Naive B cell (primary cell): ENCODE results near the gene ZNF683. TPM values are rescaled to one million over a fixed set of nuclear protein-coding genes. Genes with fewer than 3 reads are reported as not detected.
A peak's percentile ranks its signal among the peaks of the same experiment; 100 is the strongest.
"Not testable (repeated sequence)": the region's sequence is repeated elsewhere in the genome, so short reads cannot be mapped to it uniquely, and the experiment has no call there.

ENCODE experiments used
- ATAC-seq, 2 donors: fragments of 150-1000 bp; cut with Tn5 transposase; 2 replicates each; pipeline ENCODE4 v1.10.0; 2021; ENCODE audit warnings: low read depth in 2 of 2, mild to moderate bottlenecking in 2 of 2, moderate library complexity in 2 of 2
- DNase-seq: peaks from one replicate; pipeline ENCODE4 v3.0.0; 2022
- H3K27ac Mint-ChIP-seq, 6 donors: one replicate each; pipeline ENCODE4 v1.8.0; 2020 to 2022; ENCODE audit warnings: mild to moderate bottlenecking in 6 of 6, mixed read lengths in 6 of 6, moderate library complexity in 5 of 6, inconsistent platforms in 2 of 6
- H3K27me3 Mint-ChIP-seq, 3 donors: one replicate each; pipeline ENCODE4 v1.8.0; 2021 to 2022; ENCODE audit warnings: mixed read lengths in 3 of 3, mild to moderate bottlenecking in 1 of 3
- H3K36me3 Mint-ChIP-seq, 2 donors: one replicate each; pipeline ENCODE4 v1.8.0; 2020 to 2022; ENCODE audit warnings: mixed read lengths in 2 of 2, inconsistent platforms in 1 of 2, mild to moderate bottlenecking in 1 of 2
- H3K4me1 Mint-ChIP-seq, 3 donors: one replicate each; pipeline ENCODE4 v1.8.0; 2020 to 2022; ENCODE audit warnings: mixed read lengths in 3 of 3, inconsistent platforms in 1 of 3, mild to moderate bottlenecking in 1 of 3, moderate library complexity in 1 of 3
- H3K4me3 Mint-ChIP-seq, 8 donors: one replicate each; pipeline ENCODE4 v1.8.0; 2020 to 2022; ENCODE audit warnings: mild to moderate bottlenecking in 8 of 8, mixed read lengths in 8 of 8, moderate library complexity in 8 of 8, inconsistent platforms in 2 of 8
- H3K9me3 Mint-ChIP-seq, 7 donors: one replicate each; pipeline ENCODE4 v1.8.0; 2020 to 2022; ENCODE audit warnings: mixed read lengths in 7 of 7, mild to moderate bottlenecking in 5 of 7, inconsistent platforms in 2 of 7, moderate library complexity in 1 of 7
- polyA plus RNA-seq, 6 donors: library from polyadenylated mRNA; unstranded; fragments of 300-500 nt; fragmentation: Illumina TruSeq; gene quantifications; one replicate each; pipeline ENCODE4 v1.2.3, GENCODE V29; 2021; ENCODE audit warnings: low read depth in 6 of 6

ZNF683 gene
- polyA plus RNA-seq, 6 donors from 2014 or later = not detected

DNA sequence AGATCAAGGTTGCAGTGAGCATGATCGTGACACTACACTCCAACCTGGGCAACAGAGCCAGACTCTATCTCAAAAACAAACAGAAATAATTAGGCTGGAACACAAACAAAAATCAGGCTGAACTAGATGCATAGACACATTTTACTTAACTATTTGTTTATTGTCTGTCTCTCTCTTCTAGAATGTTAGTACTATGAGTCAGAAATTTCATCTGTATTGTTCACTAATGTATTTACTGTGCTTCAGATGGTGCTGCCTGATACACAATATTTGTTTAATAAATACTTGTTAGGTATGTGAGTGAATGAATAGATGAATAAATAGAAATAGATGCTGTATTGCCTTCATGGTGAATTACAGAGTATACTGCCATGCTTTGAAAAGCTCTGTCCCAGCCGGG lies 32.1 kb upstream of the ZNF683 start:
- no peak for DNase-seq
- ATAC-seq = no peak
- Mint-ChIP-seq H3K27ac (no peak overlapping the region), H3K36me3 (no peaks in the 10 kb centered on the region), H3K4me1 (peaks cover 13 to 14% (median 14%) of the 10 kb centered on the region in 3 donors), H3K9me3 (peaks cover 0 to 4% (median 0%) of the 10 kb centered on the region in 7 donors), H3K27me3 (peaks cover 36 to 71% (median 67%) of the 10 kb centered on the region in 3 donors), H3K4me3 (no peak overlapping the region)

GRCh38 chr1:26403656-26404055 lies 31.1 kb upstream of the ZNF683 start:
- Mint-ChIP-seq H3K27ac (no peak overlapping the region), H3K4me3 (no peak overlapping the region), H3K9me3 (peaks cover 0 to 4% (median 0%) of the 10 kb centered on the region in 7 donors), H3K36me3 (no peaks in the 10 kb centered on the region), H3K27me3 (peaks cover 27 to 62% (median 57%) of the 10 kb centered on the region in 3 donors), H3K4me1 (peaks cover 3 to 5% (median 4%) of the 10 kb centered on the region in 3 donors)
- DNase-seq (no peak), ATAC-seq (no peak)

DNA sequence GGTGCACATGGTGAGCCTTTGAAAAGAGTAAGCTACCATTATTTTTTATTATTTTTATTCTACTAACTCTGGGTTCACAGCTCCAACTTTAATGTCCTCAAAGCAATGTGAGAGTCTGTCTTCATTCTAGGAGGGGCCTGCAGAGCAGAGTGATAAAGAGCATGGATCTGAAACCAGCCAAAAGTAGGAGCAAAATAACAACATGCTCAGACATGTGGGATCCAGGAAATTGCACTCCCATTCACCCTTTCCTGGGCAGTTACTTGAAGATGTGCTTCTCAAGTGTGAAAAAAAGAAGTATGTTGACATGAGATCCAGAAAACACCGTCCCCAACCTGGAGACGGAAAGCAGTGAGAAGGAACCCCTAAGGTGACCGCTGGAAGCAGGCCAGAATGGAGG lies 29.3 kb upstream of the ZNF683 start:
- Mint-ChIP-seq H3K9me3 (peaks cover 0 to 3% (median 0%) of the 10 kb centered on the region in 7 donors), H3K36me3 (no peaks in the 10 kb centered on the region), H3K4me1 (no peaks in the 10 kb centered on the region), H3K27me3 (peaks cover 23 to 50% (median 49%) of the 10 kb centered on the region in 3 donors), H3K27ac (peak overlapping the region in 1 of 6 donors; percentile 66), H3K4me3 (no peak overlapping the region)
- ATAC-seq (no peak), DNase-seq (no peak)

- ATAC-seq = no peak
- H3K27me3 Mint-ChIP-seq = peaks cover 23 to 38% (median 38%) of the 10 kb centered on the region in 3 donors
- peaks cover 0 to 2% (median 0%) of the 10 kb centered on the region in 3 donors for H3K4me1 Mint-ChIP-seq
- no peak for DNase-seq
- no peak overlapping the region for H3K4me3 Mint-ChIP-seq
- peaks cover 0 to 1% (median 0%) of the 10 kb centered on the region in 7 donors for H3K9me3 Mint-ChIP-seq
- no peaks in the 10 kb centered on the region for H3K36me3 Mint-ChIP-seq
- no peak overlapping the region for H3K27ac Mint-ChIP-seq
These were observed 26.5 kb upstream of the ZNF683 start for GRCh38 chr1:26399034-26399433.

- Mint-ChIP-seq H3K4me3 (no peak overlapping the region), H3K27me3 (peaks cover 12 to 26% (median 17%) of the 10 kb centered on the region in 3 donors), H3K27ac (no peak overlapping the region), H3K36me3 (no peaks in the 10 kb centered on the region), H3K4me1 (peaks cover 0 to 3% (median 2%) of the 10 kb centered on the region in 3 donors), H3K9me3 (no peaks in the 10 kb centered on the region)
- DNase-seq (no peak), ATAC-seq (no peak)
These were observed 23.2 kb upstream of the ZNF683 start for GRCh38 chr1:26395754-26396153.

- ATAC-seq = peak; percentile 46 to 57
- no peaks in the 10 kb centered on the region for H3K9me3 Mint-ChIP-seq
- no peak overlapping the region for H3K4me3 Mint-ChIP-seq
- H3K27ac Mint-ChIP-seq = no peak overlapping the region
- H3K27me3 Mint-ChIP-seq = peaks cover 19 to 20% (median 19%) of the 10 kb centered on the region in 3 donors
- H3K4me1 Mint-ChIP-seq = peaks cover 0 to 3% (median 2%) of the 10 kb centered on the region in 3 donors
- no peaks in the 10 kb centered on the region for H3K36me3 Mint-ChIP-seq
- no peak for DNase-seq
These were observed 18.9 kb upstream of the ZNF683 start for GRCh38 chr1:26391450-26391849.

- ATAC-seq = no peak
These were observed 17.2 kb upstream of the ZNF683 start for GRCh38 chr1:26389604-26390247.

GRCh38 chr1:26388791-26389445 lies 16.4 kb upstream of the ZNF683 start:
- DNase-seq (no peak), ATAC-seq (no peak)
- H3K4me1 Mint-ChIP-seq = peaks cover 0 to 3% (median 0%) of the 10 kb centered on the region in 3 donors
- peaks cover 20 to 31% (median 25%) of the 10 kb centered on the region in 3 donors for H3K27me3 Mint-ChIP-seq
- H3K4me3 Mint-ChIP-seq = no peak overlapping the region
- no peak overlapping the region for H3K27ac Mint-ChIP-seq
- no peaks in the 10 kb centered on the region for H3K9me3 Mint-ChIP-seq
- no peaks in the 10 kb centered on the region for H3K36me3 Mint-ChIP-seq

More at GRCh38 chr1:26389604-26390247, 17.2 kb upstream of the ZNF683 start:
- Mint-ChIP-seq H3K4me3 (no peak overlapping the region), H3K36me3 (no peaks in the 10 kb centered on the region), H3K27ac (no peak overlapping the region), H3K4me1 (peaks cover 0 to 3% (median 0%) of the 10 kb centered on the region in 3 donors), H3K27me3 (peaks cover 17 to 24% (median 19%) of the 10 kb centered on the region in 3 donors), H3K9me3 (no peaks in the 10 kb centered on the region)
- no peak for DNase-seq

GRCh38 chr1:26387447-26387846 lies 14.9 kb upstream of the ZNF683 start:
- peaks cover 20 to 28% (median 27%) of the 10 kb centered on the region in 3 donors for H3K27me3 Mint-ChIP-seq
- no peak for ATAC-seq
- no peak overlapping the region for H3K27ac Mint-ChIP-seq
- DNase-seq = no peak
- H3K36me3 Mint-ChIP-seq = no peaks in the 10 kb centered on the region
- peaks cover 0 to 3% (median 0%) of the 10 kb centered on the region in 3 donors for H3K4me1 Mint-ChIP-seq
- H3K9me3 Mint-ChIP-seq = no peaks in the 10 kb centered on the region
- H3K4me3 Mint-ChIP-seq = no peak overlapping the region

DNA sequence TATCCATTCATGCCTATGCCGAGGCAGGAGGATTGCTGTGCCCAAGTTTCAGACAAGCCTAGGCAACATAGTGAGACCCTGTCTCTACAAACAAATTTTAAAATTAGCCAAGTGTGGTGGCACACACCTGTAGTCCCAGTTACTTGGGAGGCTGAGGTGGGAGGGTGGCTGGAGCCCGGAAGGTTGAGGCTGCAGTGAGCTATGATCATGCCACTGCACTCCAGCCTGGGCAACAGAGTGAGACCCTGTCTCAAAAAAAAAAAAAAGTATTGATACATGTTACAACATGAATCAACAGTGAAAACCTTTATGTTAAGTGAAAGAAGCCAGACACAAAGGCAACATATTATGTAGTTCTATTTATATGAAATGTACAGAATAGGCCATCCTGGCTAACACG lies 12.5 kb upstream of the ZNF683 start:
- not testable (repeated sequence) for H3K4me1 Mint-ChIP-seq, ATAC-seq, H3K36me3 Mint-ChIP-seq, H3K27ac Mint-ChIP-seq, H3K4me3 Mint-ChIP-seq, DNase-seq, H3K9me3 Mint-ChIP-seq
- H3K27me3 Mint-ChIP-seq = peaks cover 16 to 23% (median 18%) of the 10 kb centered on the region in 3 donors

DNA sequence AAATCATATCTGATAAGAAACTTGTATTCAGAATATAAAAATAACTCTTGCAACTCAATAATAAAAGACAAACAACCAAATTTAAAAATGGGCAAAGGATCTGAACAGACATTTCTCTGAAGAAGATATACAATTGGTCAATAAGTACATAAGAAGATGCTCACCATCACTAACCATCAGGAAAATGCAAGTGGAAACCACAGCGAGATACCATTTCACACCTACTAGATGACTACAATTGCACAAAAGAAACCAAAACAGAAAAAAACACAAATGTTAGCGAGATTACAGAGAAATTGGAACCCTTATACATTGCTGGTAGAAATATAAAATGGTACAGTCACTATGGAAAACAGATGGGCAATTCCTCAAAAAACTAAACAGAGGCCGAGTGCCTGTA lies 11.5 kb upstream of the ZNF683 start:
- Mint-ChIP-seq H3K9me3 (no peaks in the 10 kb centered on the region), H3K36me3 (no peaks in the 10 kb centered on the region), H3K27ac (no peak overlapping the region), H3K4me3 (no peak overlapping the region), H3K4me1 (peaks cover 0 to under 1% (median 0%) of the 10 kb centered on the region in 3 donors), H3K27me3 (peaks cover 16 to 23% (median 16%) of the 10 kb centered on the region in 3 donors)
- no peak for DNase-seq
- no peak for ATAC-seq

DNA sequence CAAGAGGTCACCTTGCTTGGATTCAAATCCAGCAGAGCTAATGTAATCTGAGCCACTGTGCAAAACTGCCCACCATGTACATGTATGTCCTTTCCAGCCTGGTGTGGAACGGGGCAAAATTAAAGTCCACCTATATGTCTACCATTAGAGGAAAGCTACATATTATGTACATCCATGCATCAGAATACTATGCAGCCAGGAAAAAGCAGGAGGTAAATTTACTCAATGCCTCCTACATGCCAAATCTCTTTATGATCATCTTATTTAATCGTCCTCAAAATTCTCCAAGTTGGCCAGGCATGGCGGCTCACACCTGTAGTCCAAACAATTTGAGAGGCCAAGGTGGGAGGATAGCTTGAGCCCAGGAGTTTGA lies 6.3 kb upstream of the ZNF683 start:
- Mint-ChIP-seq H3K9me3 (peaks cover 0 to 2% (median 0%) of the 10 kb centered on the region in 7 donors), H3K27ac (peak overlapping the region in 2 of 6 donors; percentile 49 to 68), H3K36me3 (no peaks in the 10 kb centered on the region), H3K4me3 (peak overlapping the region in 4 of 8 donors; percentile 40 to 67 (median 60)), H3K4me1 (peaks cover 22 to 36% (median 29%) of the 10 kb centered on the region in 3 donors), H3K27me3 (peaks cover 0 to 11% (median 2%) of the 10 kb centered on the region in 3 donors)
- ATAC-seq (no peak), DNase-seq (no peak)

DNA sequence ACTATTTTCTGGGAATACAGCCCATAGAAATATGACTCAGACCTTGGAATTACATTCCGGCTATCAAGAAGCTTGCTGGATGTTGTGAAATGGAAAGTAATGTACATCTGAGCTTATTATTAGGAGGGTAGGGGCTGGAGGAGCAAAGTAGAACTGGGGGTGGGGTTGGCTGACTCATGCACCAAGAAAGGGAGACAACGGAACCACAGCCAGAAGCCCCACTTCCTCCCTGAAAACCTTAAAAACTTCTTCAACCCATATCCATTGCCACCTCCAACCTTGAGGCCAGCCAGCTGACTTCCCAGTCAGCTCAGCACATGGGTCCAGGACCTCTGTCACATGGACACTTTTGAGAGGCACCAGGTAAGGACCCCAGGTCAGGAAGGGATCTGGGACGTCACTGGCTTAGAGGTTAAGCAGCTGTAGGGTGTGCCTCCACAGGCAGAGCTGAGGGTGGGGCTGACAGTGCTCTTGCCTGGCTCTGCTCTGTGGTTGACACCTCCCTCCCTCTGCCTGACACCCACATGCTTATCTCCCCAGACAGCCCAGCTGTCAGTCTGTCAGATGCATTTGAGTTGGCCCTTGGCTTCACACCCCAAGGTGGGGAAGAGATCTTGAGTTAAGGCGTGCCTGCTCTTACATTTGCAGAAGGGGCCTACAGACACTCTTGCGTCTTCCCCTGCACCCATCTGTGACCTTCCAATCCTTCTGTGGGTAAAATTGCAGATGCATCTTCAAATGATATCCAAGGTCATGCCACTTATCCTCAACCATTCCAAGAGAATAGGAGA lies 5.7 kb upstream of the ZNF683 start:
- H3K4me1 Mint-ChIP-seq = peaks cover 22 to 38% (median 35%) of the 10 kb centered on the region in 3 donors
- peaks cover 0 to 11% (median 0%) of the 10 kb centered on the region in 3 donors for H3K27me3 Mint-ChIP-seq
- H3K4me3 Mint-ChIP-seq = peak overlapping the region in 7 of 8 donors; percentile 40 to 72 (median 64)
- H3K9me3 Mint-ChIP-seq = peaks cover 0 to 2% (median 0%) of the 10 kb centered on the region in 7 donors
- DNase-seq = peak; percentile 43
- H3K36me3 Mint-ChIP-seq = no peaks in the 10 kb centered on the region
- peak overlapping the region in 4 of 6 donors; percentile 3 to 76 (median 56) for H3K27ac Mint-ChIP-seq
- peak; percentile 93 to 94 for ATAC-seq
